ENCODE results near the gene RHBDF2. TPM values are rescaled to one million over a fixed set of nuclear protein-coding genes. Genes with fewer than 3 reads are reported as not detected.

Gene RHBDF2
- total RNA-seq, 1 experiment from 2014 or later: 19.7 TPM

DNA sequence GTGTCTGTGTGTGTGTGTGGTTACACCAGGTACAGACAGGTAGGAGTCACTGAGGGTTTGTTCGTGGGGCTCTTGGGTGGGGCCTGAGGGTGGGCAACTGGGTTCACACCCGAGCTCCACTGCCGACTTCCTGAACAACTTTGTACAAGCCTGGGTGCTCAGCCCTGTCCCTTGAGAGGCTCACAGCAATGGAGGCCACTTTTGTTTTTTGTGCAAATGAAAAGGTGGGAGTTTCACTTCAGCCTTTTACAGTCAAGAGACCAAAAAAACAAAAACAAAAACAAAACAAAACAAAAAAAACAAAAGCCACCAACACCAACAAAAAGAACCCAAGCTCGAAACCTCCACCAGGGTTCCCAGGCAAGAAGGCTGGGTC is 2.4 kb downstream of the RHBDF2 start:
- Histone ChIP-seq H4K20me1 (ENCODE audit: control insufficient read depth, insufficient read depth, insufficient read length) (no peaks in the 10 kb centered on the region), H2BK120ac (ENCODE audit: low read depth, low read length, poor library complexity, severe bottlenecking) (no peak overlapping the region), H3K9ac (ENCODE audit: extremely low read depth, insufficient read length, low read length) (no peak overlapping the region), H3K18ac (ENCODE audit: insufficient read length, low read depth, low read length) (no peak overlapping the region), H3K4ac (ENCODE audit: low read depth, low read length) (no peak overlapping the region), H3K27me3 (ENCODE audit: insufficient read depth, low read length) (no peaks in the 10 kb centered on the region), H3K14ac (ENCODE audit: insufficient read depth, low read length) (no peak overlapping the region), H3K4me1 (ENCODE audit: insufficient read depth, low read length) (peaks cover 3% of the 10 kb centered on the region; the same call in 1 of the 2 replicates), H4K8ac (replicated peaks; ENCODE audit: insufficient read length, low read depth, low read length) (no peak overlapping the region), H2AFZ (ENCODE audit: low read length) (no peak overlapping the region), H3K23me2 (ENCODE audit: insufficient read length, low read depth, low read length, poor library complexity, severe bottlenecking) (peaks cover 9% of the 10 kb centered on the region), H3K27ac (ENCODE audit: insufficient read length, low read depth, low read length) (no peak overlapping the region), H3K79me1 (ENCODE audit: insufficient read depth, low read depth, low read length, poor library complexity, severe bottlenecking) (no peaks in the 10 kb centered on the region), H3K56ac (ENCODE audit: insufficient read length, low read depth, low read length) (no peak overlapping the region), H3K79me2 (ENCODE audit: insufficient read depth, low read length) (no peaks in the 10 kb centered on the region), H4K91ac (ENCODE audit: insufficient read length, low read depth, low read length) (no peak overlapping the region), H4K5ac (ENCODE audit: insufficient read length, low read depth, low read length) (no peak overlapping the region), H3K9me3 (ENCODE audit: control insufficient read depth, low read depth, low read length) (no peaks in the 10 kb centered on the region), H3K23ac (ENCODE audit: insufficient read length, low read depth, low read length) (no peak overlapping the region), H3T11ph (ENCODE audit: low read length) (no peak overlapping the region), H2BK12ac (ENCODE audit: insufficient read length, low read depth, low read length) (no peak overlapping the region), H2BK20ac (ENCODE audit: low read depth, low read length, poor library complexity, severe bottlenecking) (no peak overlapping the region), H2BK5ac (ENCODE audit: insufficient read length, low read length) (no peak overlapping the region), H2BK15ac (ENCODE audit: low read depth, low read length) (no peak overlapping the region), H3K4me2 (ENCODE audit: insufficient read depth, insufficient read length, low read length) (no peak overlapping the region), H2AK5ac (ENCODE audit: insufficient read length, low read length) (no peak overlapping the region)
- Mint-ChIP-seq H3K27ac (no peak overlapping the region; a peak in 2 of 7 replicates), H3K36me3 (ENCODE audit: insufficient read depth in 1 of 3, low read depth in 3 of 3) (no peaks in the 10 kb centered on the region; a peak in 2 of 7 replicates), H3K4me1 (peaks cover 48 to 55% of the 10 kb centered on the region in 2 experiments), H3K27me3 (ENCODE audit: low read depth) (peaks cover 7% of the 10 kb centered on the region), H3K4me3 (peak overlapping the region in 1 of 2 experiments; percentile 25; a peak in 2 of 5 replicates), H3K9me3 (no peaks in the 10 kb centered on the region; a peak in 1 of 5 replicates)
- no CpG with 5 or more reads among the region's 4 CpGs for WGBS (ENCODE audit: extremely low coverage, insufficient read length, low lambda C conversion rate)
- DNase-seq: no peak
- TF ChIP-seq, protein P1, sequence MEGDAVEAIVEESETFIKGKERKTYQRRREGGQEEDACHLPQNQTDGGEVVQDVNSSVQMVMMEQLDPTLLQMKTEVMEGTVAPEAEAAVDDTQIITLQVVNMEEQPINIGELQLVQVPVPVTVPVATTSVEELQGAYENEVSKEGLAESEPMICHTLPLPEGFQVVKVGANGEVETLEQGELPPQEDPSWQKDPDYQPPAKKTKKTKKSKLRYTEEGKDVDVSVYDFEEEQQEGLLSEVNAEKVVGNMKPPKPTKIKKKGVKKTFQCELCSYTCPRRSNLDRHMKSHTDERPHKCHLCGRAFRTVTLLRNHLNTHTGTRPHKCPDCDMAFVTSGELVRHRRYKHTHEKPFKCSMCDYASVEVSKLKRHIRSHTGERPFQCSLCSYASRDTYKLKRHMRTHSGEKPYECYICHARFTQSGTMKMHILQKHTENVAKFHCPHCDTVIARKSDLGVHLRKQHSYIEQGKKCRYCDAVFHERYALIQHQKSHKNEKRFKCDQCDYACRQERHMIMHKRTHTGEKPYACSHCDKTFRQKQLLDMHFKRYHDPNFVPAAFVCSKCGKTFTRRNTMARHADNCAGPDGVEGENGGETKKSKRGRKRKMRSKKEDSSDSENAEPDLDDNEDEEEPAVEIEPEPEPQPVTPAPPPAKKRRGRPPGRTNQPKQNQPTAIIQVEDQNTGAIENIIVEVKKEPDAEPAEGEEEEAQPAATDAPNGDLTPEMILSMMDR (conservative IDR thresholded peaks at IDR 0.05): no peak

Measured in H9 (cell line).